H9 (cell line): ENCODE results near the gene MB21D2. TPM values are rescaled to one million over a fixed set of nuclear protein-coding genes. Genes with fewer than 3 reads are reported as not detected.

ENCODE experiments used
- DNase-seq: peaks from one replicate; pipeline ENCODE4 v3.0.0-alpha.2; 2017
- H2AFZ ChIP-seq: one replicate; pipeline ENCODE4 v1.6.1; 2013; ENCODE audit warnings: mild to moderate bottlenecking, low read length, control low read depth, moderate library complexity
- H2AK5ac ChIP-seq: 2 replicates; pipeline ENCODE4 v1.6.1; 2013; ENCODE audit warnings: low read length, control low read depth, mixed read lengths; ENCODE audit not compliant: insufficient read length
- H2BK120ac ChIP-seq: one replicate; pipeline ENCODE4 v1.6.1; 2013; ENCODE audit warnings: low read depth, mild to moderate bottlenecking, low read length, control low read depth, inconsistent platforms; ENCODE audit not compliant: poor library complexity, severe bottlenecking
- H2BK12ac ChIP-seq: 2 replicates; pipeline ENCODE4 v1.6.1; 2013; ENCODE audit warnings: low read length, control low read depth, mixed read lengths, low read depth; ENCODE audit not compliant: insufficient read length
- H2BK15ac ChIP-seq: 2 replicates; pipeline ENCODE4 v1.6.1; 2013; ENCODE audit warnings: low read depth, low read length, control low read depth
- H2BK20ac ChIP-seq: one replicate; pipeline ENCODE4 v1.6.1; 2013; ENCODE audit warnings: low read depth, mild to moderate bottlenecking, low read length, control low read depth, inconsistent platforms; ENCODE audit not compliant: poor library complexity, severe bottlenecking
- H2BK5ac ChIP-seq: 2 replicates; pipeline ENCODE4 v1.6.1; 2013; ENCODE audit warnings: low read length, control low read depth, mixed read lengths; ENCODE audit not compliant: insufficient read length
- H3K14ac ChIP-seq: 2 replicates; pipeline ENCODE4 v1.6.1; 2013; ENCODE audit warnings: low read length, control low read depth; ENCODE audit not compliant: insufficient read depth
- H3K18ac ChIP-seq: 2 replicates; pipeline ENCODE4 v1.6.1; 2013; ENCODE audit warnings: low read depth, mild to moderate bottlenecking, mixed read lengths, low read length, control low read depth; ENCODE audit not compliant: insufficient read length
- H3K23ac ChIP-seq: 2 replicates; pipeline ENCODE4 v1.6.1; 2013; ENCODE audit warnings: low read length, control low read depth, mixed read lengths, low read depth; ENCODE audit not compliant: insufficient read length
- H3K23me2 ChIP-seq: 2 replicates; pipeline ENCODE4 v1.6.1; 2013; ENCODE audit warnings: low read depth, mild to moderate bottlenecking, mixed read lengths, low read length, control low read depth; ENCODE audit not compliant: insufficient read length, poor library complexity, severe bottlenecking
- H3K27ac ChIP-seq: 2 replicates; pipeline ENCODE4 v1.5.1; 2013; ENCODE audit warnings: low read length, control low read depth, mixed read lengths, low read depth; ENCODE audit not compliant: insufficient read length
- H3K27me3 ChIP-seq: 2 replicates; pipeline ENCODE4 v1.6.1; 2013; ENCODE audit warnings: low read length, control low read depth, inconsistent platforms; ENCODE audit not compliant: insufficient read depth
- H3K4ac ChIP-seq: 2 replicates; pipeline ENCODE4 v1.6.1; 2013; ENCODE audit warnings: low read depth, mild to moderate bottlenecking, control low read depth, inconsistent platforms, low read length, moderate library complexity
- H3K4me1 ChIP-seq: 2 replicates; pipeline ENCODE4 v1.6.1; 2013; ENCODE audit warnings: low read length, control low read depth, inconsistent platforms; ENCODE audit not compliant: insufficient read depth
- H3K4me2 ChIP-seq: 2 replicates; pipeline ENCODE4 v1.6.1; 2013; ENCODE audit warnings: low read length, control low read depth, mixed read lengths; ENCODE audit not compliant: insufficient read length, insufficient read depth
- H3K56ac ChIP-seq: 2 replicates; pipeline ENCODE4 v1.6.1; 2013; ENCODE audit warnings: low read depth, mild to moderate bottlenecking, mixed read lengths, low read length, control low read depth; ENCODE audit not compliant: insufficient read length
- H3K79me1 ChIP-seq: 2 replicates; pipeline ENCODE4 v1.6.1; 2013; ENCODE audit warnings: low read depth, mild to moderate bottlenecking, moderate library complexity, low read length, control low read depth, inconsistent platforms; ENCODE audit not compliant: insufficient read depth, poor library complexity, severe bottlenecking
- H3K79me2 ChIP-seq: 2 replicates; pipeline ENCODE4 v1.6.1; 2013; ENCODE audit warnings: low read length, control low read depth, inconsistent platforms; ENCODE audit not compliant: insufficient read depth
- H3K9ac ChIP-seq: 2 replicates; pipeline ENCODE4 v1.6.1; 2013; ENCODE audit warnings: low read length, control low read depth, mixed read lengths; ENCODE audit not compliant: insufficient read length; ENCODE audit errors: extremely low read depth
- H3K9me3 ChIP-seq: one replicate; pipeline ENCODE4 v1.6.1; 2013; ENCODE audit warnings: low read depth, low read length, inconsistent platforms; ENCODE audit not compliant: control insufficient read depth
- H3T11ph ChIP-seq: one replicate; pipeline ENCODE4 v1.6.1; 2013; ENCODE audit warnings: mild to moderate bottlenecking, low read length, control low read depth, inconsistent platforms
- H4K20me1 ChIP-seq: one replicate; pipeline ENCODE4 v1.6.1; 2013; ENCODE audit not compliant: control insufficient read depth, insufficient read length, insufficient read depth
- H4K5ac ChIP-seq: 2 replicates; pipeline ENCODE4 v1.6.1; 2013; ENCODE audit warnings: low read depth, mild to moderate bottlenecking, mixed read lengths, low read length, control low read depth; ENCODE audit not compliant: insufficient read length
- H4K8ac ChIP-seq: replicated peaks from 2 replicates; pipeline ENCODE4 v1.6.1; 2013; ENCODE audit warnings: low read length, control low read depth, mixed read lengths, low read depth; ENCODE audit not compliant: insufficient read length
- H4K91ac ChIP-seq: 2 replicates; pipeline ENCODE4 v1.6.1; 2013; ENCODE audit warnings: low read depth, mild to moderate bottlenecking, moderate library complexity, mixed read lengths, low read length, control low read depth; ENCODE audit not compliant: insufficient read length
- H3K27ac Mint-ChIP-seq, 3 experiments: 2 replicates in 2 of 3; 3 replicates in 1 of 3; pipeline ENCODE4 v1.8.0; 2020 to 2021; ENCODE audit warnings: mixed read lengths in 3 of 3, mild to moderate bottlenecking in 1 of 3, moderate library complexity in 1 of 3
- H3K27me3 Mint-ChIP-seq: 2 replicates; pipeline ENCODE4 v1.8.0; 2021; ENCODE audit warnings: low read depth, mild to moderate bottlenecking, moderate library complexity, mixed read lengths
- H3K36me3 Mint-ChIP-seq, 3 experiments: 2 replicates in 2 of 3; 3 replicates in 1 of 3; pipeline ENCODE4 v1.8.0; 2020 to 2021; ENCODE audit warnings: low read depth in 3 of 3, mixed read lengths in 3 of 3; ENCODE audit not compliant: insufficient read depth in 1 of 3
- H3K4me1 Mint-ChIP-seq, 2 experiments: 2 replicates each; pipeline ENCODE4 v1.8.0; 2020; ENCODE audit warnings: mixed read lengths in 2 of 2
- H3K4me3 Mint-ChIP-seq, 2 experiments: 2 replicates in 1 of 2; 3 replicates in 1 of 2; pipeline ENCODE4 v1.8.0; 2020 to 2021; ENCODE audit warnings: mild to moderate bottlenecking in 2 of 2, mixed read lengths in 2 of 2, moderate library complexity in 1 of 2
- H3K9me3 Mint-ChIP-seq, 2 experiments: 2 replicates in 1 of 2; 3 replicates in 1 of 2; pipeline ENCODE4 v1.8.0; 2020; ENCODE audit warnings: mild to moderate bottlenecking in 2 of 2, mixed read lengths in 2 of 2, moderate library complexity in 1 of 2
- CTCF ChIP-seq: fragments of 200-600 bp; sonication (generic); conservative IDR thresholded peaks from 3 replicates; pipeline ENCODE4 v1.8.0; 2021; ENCODE audit warnings: antibody characterized with exemption, mild to moderate bottlenecking
- WGBS: extraction: QIAGEN DNeasy Blood & Tissue Kit; methylation state at CpG from one replicate; pipeline ENCODE4 v1.1.7; 2013; ENCODE audit warnings: missing lambda C conversion rate, low lambda C conversion rate, mixed read lengths; ENCODE audit not compliant: insufficient read length; ENCODE audit errors: extremely low coverage; 5-methylcytosine and 5-hydroxymethylcytosine counted together
- total RNA-seq: library from RNA; stranded (reverse); gene quantifications from 2 replicates; pipeline ENCODE4 v1.2.1, GENCODE V29; 2021

The MB21D2 gene
- total RNA-seq, 1 experiment from 2014 or later, result 19.1 TPM

- WGBS, result no CpG with 5 or more reads among the region's 3 CpGs
Measured at GRCh38 chr3:192834428-192834827, 83.2 kb downstream of the MB21D2 start.

More at GRCh38 chr3:192834428-192834827, 83.2 kb downstream of the MB21D2 start:
- no peak overlapping the region for H3K23ac ChIP-seq
- no peaks in the 10 kb centered on the region for H3K23me2 ChIP-seq
- no peak overlapping the region for H2BK15ac ChIP-seq
- no peak overlapping the region for H3K4ac ChIP-seq
- H2BK12ac ChIP-seq, result no peak overlapping the region
- H3K4me2 ChIP-seq, result no peak overlapping the region
- H4K91ac ChIP-seq, result no peak overlapping the region
- H3K4me1 ChIP-seq, result peaks cover 6% of the 10 kb centered on the region
- H3K27ac Mint-ChIP-seq, result peak overlapping the region in 2 of 3 experiments; percentile 31 to 48; a peak in 4 of 7 replicates
- DNase-seq, result no peak
- no peak overlapping the region for H4K5ac ChIP-seq
- H2BK5ac ChIP-seq, result no peak overlapping the region
- H2BK20ac ChIP-seq, result no peak overlapping the region
- peaks cover 0 to 9% (median 5%) of the 10 kb centered on the region in 3 experiments; a peak in 5 of 7 replicates for H3K36me3 Mint-ChIP-seq
- no peaks in the 10 kb centered on the region for H3K27me3 ChIP-seq
- no peak overlapping the region for H3K14ac ChIP-seq
- H3K27me3 Mint-ChIP-seq, result no peaks in the 10 kb centered on the region
- no peak overlapping the region for H3K27ac ChIP-seq
- H3T11ph ChIP-seq, result no peak overlapping the region
- no peak overlapping the region for H2BK120ac ChIP-seq
- peaks cover 9% of the 10 kb centered on the region; the same call in 1 of the 2 replicates for H3K79me2 ChIP-seq
- H3K79me1 ChIP-seq, result no peaks in the 10 kb centered on the region
- H3K4me3 Mint-ChIP-seq, result no peak overlapping the region
- H3K18ac ChIP-seq, result no peak overlapping the region
- no peak for TF ChIP-seq CTCF
- no peak overlapping the region for H4K8ac ChIP-seq
- no peaks in the 10 kb centered on the region for H3K9me3 Mint-ChIP-seq
- peaks cover 18 to 30% of the 10 kb centered on the region in 2 experiments for H3K4me1 Mint-ChIP-seq
- no peak overlapping the region for H2AFZ ChIP-seq
- no peak overlapping the region for H3K56ac ChIP-seq
- no peaks in the 10 kb centered on the region for H4K20me1 ChIP-seq
- H3K9me3 ChIP-seq, result no peaks in the 10 kb centered on the region
- H2AK5ac ChIP-seq, result no peak overlapping the region
- H3K9ac ChIP-seq, result no peak overlapping the region
